HUES64 (cell line): Measurements from ENCODE around the gene AHSP.
A peak's percentile ranks its signal among the peaks of the same experiment; 100 is the strongest.
"Not testable (repeated sequence)": the region's sequence is repeated elsewhere in the genome, so short reads cannot be mapped to it uniquely, and the experiment has no call there.

Source experiments
- H3K27ac ChIP-seq: 2 replicates; pipeline ENCODE4 v1.7.0; 2013; ENCODE audit warnings: low read depth, low read length, inconsistent platforms
- H3K27me3 ChIP-seq: 2 replicates; pipeline ENCODE4 v1.6.1; 2013; ENCODE audit warnings: mild to moderate bottlenecking, low read length; ENCODE audit not compliant: insufficient read depth
- H3K36me3 ChIP-seq: 2 replicates; pipeline ENCODE4 v1.6.1; 2013; ENCODE audit warnings: mild to moderate bottlenecking, low read length; ENCODE audit not compliant: insufficient read depth
- H3K4me1 ChIP-seq: 2 replicates; pipeline ENCODE4 v1.6.1; 2013; ENCODE audit warnings: mild to moderate bottlenecking, low read length, moderate library complexity; ENCODE audit not compliant: insufficient read depth
- H3K4me3 ChIP-seq: 2 replicates; pipeline ENCODE4 v1.5.1; 2013; ENCODE audit warnings: mild to moderate bottlenecking, low read length, moderate library complexity
- H3K9ac ChIP-seq: 2 replicates; pipeline ENCODE4 v1.6.1; 2013; ENCODE audit warnings: mild to moderate bottlenecking, low read depth, low read length
- H3K9me3 ChIP-seq: 2 replicates; pipeline ENCODE4 v1.6.1; 2013; ENCODE audit warnings: low read depth, low read length; ENCODE audit not compliant: insufficient read depth
- WGBS: fragments of 150-250, 120-280 bp; methylation state at CpG from one replicate; pipeline ENCODE4 v1.1.7; 2013; ENCODE audit warnings: missing lambda C conversion rate; 5-methylcytosine and 5-hydroxymethylcytosine counted together

AHSP gene

DNA sequence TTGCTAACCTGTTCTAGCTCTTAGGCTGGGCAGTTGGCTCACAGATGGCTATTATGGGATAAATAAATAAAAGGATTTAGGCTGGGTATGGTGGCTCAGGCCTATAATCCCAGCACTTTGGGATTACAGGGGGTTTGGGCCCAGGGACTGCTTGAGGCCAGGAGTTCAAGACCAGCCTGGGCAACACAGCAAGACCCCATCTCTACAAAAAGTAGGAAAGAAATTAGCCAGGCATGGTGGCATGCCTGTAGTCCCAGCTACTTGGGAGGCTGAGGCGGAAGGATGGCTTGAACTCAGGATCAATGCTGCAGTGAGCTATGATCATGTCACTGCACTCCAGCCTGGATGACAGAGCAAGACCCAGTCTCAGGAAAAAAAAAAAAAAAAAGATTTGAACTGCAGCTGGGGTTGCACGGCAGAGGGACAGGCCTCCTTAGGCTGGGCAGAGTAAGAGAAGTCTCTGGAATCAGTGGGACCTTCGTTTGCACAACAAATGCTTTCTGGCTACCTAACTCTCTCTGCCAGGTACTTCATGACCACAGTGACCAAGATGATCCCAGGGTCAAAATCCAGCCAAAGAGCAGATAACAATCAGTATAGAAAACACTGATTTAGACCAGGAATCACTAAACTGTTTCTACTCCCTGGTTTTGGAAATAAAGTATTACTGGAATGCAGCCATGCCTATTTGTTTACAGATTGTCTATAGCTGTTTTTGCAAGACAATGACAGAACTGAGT is 26.3 kb upstream of the AHSP start:
- Histone ChIP-seq H3K36me3 (peaks cover 26% of the 10 kb centered on the region; the same call in 1 of the 2 replicates), H3K9me3 (no peaks in the 10 kb centered on the region), H3K27me3 (no peaks in the 10 kb centered on the region), H3K27ac (peak overlapping the region; percentile 15; the same call in 1 of the 2 replicates), H3K4me1 (peaks cover 12% of the 10 kb centered on the region), H3K4me3 (no peak overlapping the region), H3K9ac (no peak overlapping the region)
- WGBS: 57% methylated on average over 3 of the region's 3 CpGs

- Histone ChIP-seq H3K9me3 (no peaks in the 10 kb centered on the region), H3K27ac (peak overlapping the region; percentile 15; the same call in 1 of the 2 replicates), H3K27me3 (no peaks in the 10 kb centered on the region), H3K36me3 (peaks cover 24% of the 10 kb centered on the region; the same call in 1 of the 2 replicates), H3K9ac (no peak overlapping the region), H3K4me1 (peaks cover 13% of the 10 kb centered on the region), H3K4me3 (no peak overlapping the region)
- WGBS: 77% methylated on average over 4 of the region's 4 CpGs
Observed at GRCh38 chr16:31501966-31502348, 25.7 kb upstream of the AHSP start.

DNA sequence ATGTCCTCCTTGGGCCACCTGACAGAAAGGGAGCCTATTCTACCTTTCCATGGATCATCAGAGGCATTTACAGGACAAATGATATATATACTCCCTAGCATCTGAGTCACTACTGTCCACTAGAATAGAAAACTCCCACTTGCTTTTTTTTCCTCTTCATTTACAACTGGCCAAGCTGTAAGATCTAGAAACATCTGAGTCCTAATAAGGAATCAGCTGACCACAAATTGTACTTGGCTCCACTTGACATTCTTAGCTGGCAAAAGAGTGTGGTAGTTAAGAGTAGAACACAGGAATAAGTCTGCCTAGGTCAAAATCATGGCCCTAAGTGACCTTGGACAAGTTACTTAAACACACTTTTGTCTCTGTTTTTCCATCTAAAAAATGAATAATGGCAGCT is 24.7 kb upstream of the AHSP start:
- Histone ChIP-seq H3K27ac (no peak overlapping the region), H3K9ac (no peak overlapping the region), H3K27me3 (no peaks in the 10 kb centered on the region), H3K4me1 (peaks cover 17% of the 10 kb centered on the region), H3K4me3 (no peak overlapping the region), H3K9me3 (no peaks in the 10 kb centered on the region), H3K36me3 (peaks cover 21% of the 10 kb centered on the region; the same call in 1 of the 2 replicates)

- not testable (repeated sequence) for H3K27me3 ChIP-seq, H3K4me3 ChIP-seq, H3K27ac ChIP-seq, H3K9me3 ChIP-seq, H3K9ac ChIP-seq
- peaks cover 17% of the 10 kb centered on the region for H3K4me1 ChIP-seq
- 96% methylated on average over 8 of the region's 8 CpGs for WGBS
- H3K36me3 ChIP-seq: peaks cover 16% of the 10 kb centered on the region; the same call in 1 of the 2 replicates
Observed at GRCh38 chr16:31503555-31503954, 24.1 kb upstream of the AHSP start.

GRCh38 chr16:31504159-31504558 is 23.5 kb upstream of the AHSP start:
- Histone ChIP-seq H3K27ac (no peak overlapping the region), H3K9me3 (no peaks in the 10 kb centered on the region), H3K9ac (no peak overlapping the region), H3K27me3 (no peaks in the 10 kb centered on the region), H3K4me1 (peaks cover 21% of the 10 kb centered on the region), H3K36me3 (peaks cover 11% of the 10 kb centered on the region; the same call in 1 of the 2 replicates), H3K4me3 (no peak overlapping the region)
- 93% methylated on average over 8 of the region's 8 CpGs for WGBS

GRCh38 chr16:31505483-31505882 is 22.2 kb upstream of the AHSP start:
- Histone ChIP-seq H3K9me3 (no peaks in the 10 kb centered on the region), H3K27me3 (no peaks in the 10 kb centered on the region), H3K4me1 (peaks cover 24% of the 10 kb centered on the region), H3K9ac (no peak overlapping the region), H3K27ac (no peak overlapping the region), H3K4me3 (no peak overlapping the region), H3K36me3 (peaks cover 8% of the 10 kb centered on the region; the same call in 1 of the 2 replicates)
- 92% methylated on average over 4 of the region's 4 CpGs for WGBS

- 2% methylated on average over 12 of the region's 12 CpGs for WGBS
- H3K27me3 ChIP-seq: no peaks in the 10 kb centered on the region
- H3K36me3 ChIP-seq: 0 out of 2 replicates have a peak, but pooled peaks cover 6% of the 10 kb centered on the region
- peak overlapping the region; percentile 96 for H3K4me3 ChIP-seq
- peak overlapping the region; percentile 88 for H3K27ac ChIP-seq
- no peaks in the 10 kb centered on the region for H3K9me3 ChIP-seq
- H3K9ac ChIP-seq: peak overlapping the region; percentile 97
- H3K4me1 ChIP-seq: peaks cover 12% of the 10 kb centered on the region
Observed at GRCh38 chr16:31507617-31507928, 20.1 kb upstream of the AHSP start.

- Histone ChIP-seq H3K36me3 (0 out of 2 replicates have a peak, but pooled peaks cover 6% of the 10 kb centered on the region), H3K4me3 (peak within 1 kb of the TSS; percentile 96), H3K9me3 (no peaks in the 10 kb centered on the region), H3K27ac (peak within 1 kb of the TSS; percentile 88), H3K4me1 (peaks cover 12% of the 10 kb centered on the region), H3K9ac (peak within 1 kb of the TSS; percentile 97), H3K27me3 (no peaks in the 10 kb centered on the region)
- WGBS: under 1% methylated on average over 65 of the region's 65 CpGs
Observed at GRCh38 chr16:31507929-31508705, 19.6 kb upstream of the AHSP start, which contains the start of gene RUSF1. RUSF1 (minus strand) TSS chr16:31508391; CDS start chr16:31508373, 18 bp downstream.

GRCh38 chr16:31508706-31509195 is 18.9 kb upstream of the AHSP start:
- Histone ChIP-seq H3K27ac (peak overlapping the region; percentile 88), H3K9me3 (no peaks in the 10 kb centered on the region), H3K4me1 (peaks cover 12% of the 10 kb centered on the region), H3K36me3 (0 out of 2 replicates have a peak, but pooled peaks cover 6% of the 10 kb centered on the region), H3K9ac (peak overlapping the region; percentile 97), H3K4me3 (peak overlapping the region; percentile 96), H3K27me3 (no peaks in the 10 kb centered on the region)
- 58% methylated on average over 6 of the region's 6 CpGs for WGBS

DNA sequence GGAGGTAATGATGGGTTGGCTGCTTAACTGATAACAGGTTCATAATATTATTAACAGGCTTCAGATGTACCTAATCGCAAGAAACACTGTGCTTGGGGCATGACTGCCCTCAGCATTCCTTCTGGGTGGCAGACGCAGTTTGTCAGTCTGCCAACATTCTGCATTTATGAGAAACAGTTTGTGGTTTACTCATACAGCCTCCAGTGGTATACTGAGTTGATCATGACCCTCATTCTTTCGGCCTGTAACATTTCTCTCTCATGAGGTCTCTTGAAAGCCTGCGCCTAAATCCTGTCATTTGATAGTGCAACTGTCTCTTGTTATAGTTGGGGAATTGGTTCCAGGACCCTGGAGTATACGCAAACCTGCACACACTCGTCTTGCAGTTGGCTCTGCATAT is 14.6 kb upstream of the AHSP start:
- Histone ChIP-seq H3K27ac (no peak overlapping the region), H3K4me3 (no peak overlapping the region), H3K9ac (no peak overlapping the region), H3K27me3 (no peaks in the 10 kb centered on the region), H3K9me3 (0 out of 2 replicates have a peak, but pooled peaks cover 4% of the 10 kb centered on the region), H3K36me3 (no peaks in the 10 kb centered on the region), H3K4me1 (peaks cover 7% of the 10 kb centered on the region; the same call in 1 of the 2 replicates)
- 62% methylated on average over 6 of the region's 6 CpGs for WGBS

DNA sequence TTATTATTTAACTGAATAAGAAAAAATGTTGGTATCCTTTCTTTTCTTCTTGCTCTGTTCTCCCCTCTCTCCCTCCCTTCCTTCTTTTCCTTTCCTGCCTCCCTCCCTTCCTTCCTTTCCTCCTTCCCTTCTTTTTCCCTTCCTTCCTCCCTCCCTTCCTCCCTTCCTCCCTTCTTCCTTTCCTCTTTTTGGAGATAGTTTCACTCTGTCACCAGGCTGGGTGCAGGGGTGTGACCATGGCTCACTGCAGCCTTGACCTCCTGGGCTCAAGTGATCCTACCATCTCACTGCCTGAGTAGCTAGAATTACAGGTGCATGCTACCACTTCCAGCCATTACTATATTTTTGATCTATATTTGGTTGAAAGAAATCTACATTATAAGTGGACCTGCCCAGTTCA is 13.8 kb upstream of the AHSP start:
- no peak overlapping the region for H3K9ac ChIP-seq
- no peak overlapping the region for H3K4me3 ChIP-seq
- H3K27me3 ChIP-seq: no peaks in the 10 kb centered on the region
- no peak overlapping the region for H3K27ac ChIP-seq
- H3K4me1 ChIP-seq: peaks cover 6% of the 10 kb centered on the region; the same call in 1 of the 2 replicates
- 0 out of 2 replicates have a peak, but pooled peaks cover 4% of the 10 kb centered on the region for H3K9me3 ChIP-seq
- no peaks in the 10 kb centered on the region for H3K36me3 ChIP-seq
